Measurements from ENCODE around the gene CDK2AP2. TPM values are rescaled to one million over a fixed set of nuclear protein-coding genes. Genes with fewer than 3 reads are reported as not detected.

CDK2AP2 gene
- total and polyA plus RNA-seq, 2 experiments from 2014 or later: 48.6 to 120 TPM

GRCh38 chr11:67523556-67524479, 15.9 kb upstream of the CDK2AP2 start:
- Histone ChIP-seq H3K27me3 (ENCODE audit: insufficient read depth) (no peaks in the 10 kb centered on the region), H2AFZ (no peak overlapping the region), H3K4me3 (no peak overlapping the region), H3K4me1 (ENCODE audit: insufficient read depth) (no peaks in the 10 kb centered on the region), H3K27ac (ENCODE audit: low read depth) (no peak overlapping the region), H3K4me2 (no peak overlapping the region), H3F3A (replicated peaks; ENCODE audit: low read depth) (no peaks in the 10 kb centered on the region), H3K79me2 (replicated peaks; ENCODE audit: insufficient read depth) (no peaks in the 10 kb centered on the region), H3K9me2 (ENCODE audit: insufficient read depth) (0 out of 2 replicates have a peak, but pooled peaks cover 5% of the 10 kb centered on the region), H4K20me1 (replicated peaks; ENCODE audit: insufficient read depth) (no peaks in the 10 kb centered on the region), H3K36me3 (ENCODE audit: insufficient read depth) (no peaks in the 10 kb centered on the region)
- Mint-ChIP-seq H3K27ac (no peak overlapping the region), H3K4me1 (no peaks in the 10 kb centered on the region), H3K36me3 (ENCODE audit: low read depth) (no peaks in the 10 kb centered on the region; the same call in 2 of the 3 replicates), H3K27me3 (ENCODE audit: insufficient read depth, low read depth, poor library complexity) (peaks cover 5% of the 10 kb centered on the region), H3K4me3 (no peak overlapping the region), H3K9me3 (no peaks in the 10 kb centered on the region; the same call in 1 of the 3 replicates)
- ATAC-seq: peak; percentile 59
- no peak for DNase-seq (ENCODE audit: low spot score)
- TF ChIP-seq CTCF (conservative IDR thresholded peaks at IDR 0.05; ENCODE audit: low read depth in 2 of 2) (peak in 1 of 2 experiments; percentile 37; a peak in 1 of 4 replicates), CREB1 (CRISPR knock-in tag; IDR thresholded peaks at IDR 0.05; ENCODE audit: low read depth) (no peak)

GRCh38 chr11:67522844-67523555, 15.0 kb upstream of the CDK2AP2 start, which contains the start of gene CABP2:
CABP2 (minus strand) TSS chr11:67523446; CDS start chr11:67523326, 120 bp downstream.
- no peak for ATAC-seq
- Histone ChIP-seq H4K20me1 (replicated peaks; ENCODE audit: insufficient read depth) (no peaks in the 10 kb centered on the region), H3K27ac (ENCODE audit: low read depth) (no peak within 1 kb of the TSS), H2AFZ (no peak within 1 kb of the TSS), H3K9me2 (ENCODE audit: insufficient read depth) (no peaks in the 10 kb centered on the region), H3K27me3 (ENCODE audit: insufficient read depth) (no peaks in the 10 kb centered on the region), H3K79me2 (replicated peaks; ENCODE audit: insufficient read depth) (no peaks in the 10 kb centered on the region), H3K4me1 (ENCODE audit: insufficient read depth) (no peaks in the 10 kb centered on the region), H3K4me2 (no peak within 1 kb of the TSS), H3F3A (replicated peaks; ENCODE audit: low read depth) (no peaks in the 10 kb centered on the region), H3K4me3 (no peak within 1 kb of the TSS), H3K36me3 (ENCODE audit: insufficient read depth) (no peaks in the 10 kb centered on the region)
- no peak for DNase-seq (ENCODE audit: low spot score)
- peaks cover 8% of the 10 kb centered on the region for H3K27me3 Mint-ChIP-seq (ENCODE audit: insufficient read depth, low read depth, poor library complexity)
- no peaks in the 10 kb centered on the region; the same call in 2 of the 3 replicates for H3K9me3 Mint-ChIP-seq
- H3K4me1 Mint-ChIP-seq: no peaks in the 10 kb centered on the region
- H3K27ac Mint-ChIP-seq: no peak within 1 kb of the TSS
- no peak within 1 kb of the TSS for H3K4me3 Mint-ChIP-seq
- no peaks in the 10 kb centered on the region; the same call in 2 of the 3 replicates for H3K36me3 Mint-ChIP-seq (ENCODE audit: low read depth)
- TF ChIP-seq JUNB (IDR thresholded peaks at IDR 0.05; ENCODE audit: unreplicated experiment): no peak
- no peak for TF ChIP-seq CTCF (conservative IDR thresholded peaks at IDR 0.05; ENCODE audit: low read depth in 2 of 2)
- no peak for TF ChIP-seq ZNF331 (CRISPR knock-in tag; IDR thresholded peaks at IDR 0.05; ENCODE audit: low read depth)
- no peak for TF ChIP-seq REST (IDR thresholded peaks at IDR 0.05; ENCODE audit: unreplicated experiment)

All from GM23338 (cell line).